K562 (cell line): Measurements from ENCODE around the gene CLDN24. TPM values are rescaled to one million over a fixed set of nuclear protein-coding genes. Genes with fewer than 3 reads are reported as not detected.

Source experiments
- ATAC-seq: fragments of 200-7000 bp; cut with Tn5 transposase; 3 replicates; pipeline ENCODE4 v1.9.1; 2020; ENCODE audit warnings: moderate library complexity
- BruUV-seq: library from RNA; stranded (reverse); fragments of 400-500 nt; replicated peaks from 2 replicates; lab custom pipeline; 2021; lab: Mats Ljungman, UMichigan
- CTCF ChIA-PET: fragments of 300-600 bp; formaldehyde crosslinking; extraction: SDS; loops from one replicate; lab custom pipeline; 2021; ENCODE audit warnings: low intra/inter-chr PET ratio; lab: Yijun Ruan, JAX
- POLR2A ChIA-PET: fragments of 300-600, 350-650 bp; sonication (Branson Sonifier 250); formaldehyde crosslinking; extraction: SDS; loops from one replicate; lab custom pipeline; 2021; ENCODE audit warnings: antibody characterized with exemption, inconsistent platforms; lab: Yijun Ruan, JAX
- DNase-seq, 4 experiments: peaks; one replicate each; pipeline versions ENCODE4 v3.0.0 to v3.0.0-alpha.2; 2011 to 2018; ENCODE audit warnings: low spot score in 3 of 4, mixed read lengths in 3 of 4; ENCODE audit errors: extremely low read depth in 1 of 4
- FAIRE-seq: peaks from 2 replicates; lab custom pipeline; 2011; peaks lifted over from hg19 to GRCh38; lab: Jason Lieb, UNC
- H2AFZ ChIP-seq: 2 replicates; pipeline ENCODE4 v1.6.0; 2011; ENCODE audit warnings: low read depth, low read length, control low read depth, inconsistent platforms
- H3K27ac ChIP-seq: fragments of 200-600 bp; 3 replicates; pipeline ENCODE4 v1.8.0; 2011; ENCODE audit warnings: low read depth, mild to moderate bottlenecking, control low read depth, inconsistent platforms, low read length, moderate library complexity, mixed read lengths; ENCODE audit errors: extremely low read depth
- H3K27me3 ChIP-seq, 2 experiments: fragments of 300-600 bp in 1 of 2; 2 replicates in 1 of 2; 3 replicates in 1 of 2; pipeline versions ENCODE4 v1.6.0 to v1.8.0; 2011; ENCODE audit warnings: inconsistent platforms in 2 of 2, low read length in 2 of 2, mild to moderate bottlenecking in 1 of 2, mixed read lengths in 1 of 2, moderate library complexity in 1 of 2; ENCODE audit not compliant: control insufficient read depth in 2 of 2, insufficient read depth in 2 of 2
- H3K36me3 ChIP-seq: fragments of 300-600 bp; 3 replicates; pipeline ENCODE4 v1.8.0; 2011; ENCODE audit warnings: mild to moderate bottlenecking, low read length, inconsistent platforms; ENCODE audit not compliant: control insufficient read depth, insufficient read depth
- H3K4me1 ChIP-seq, 2 experiments: fragments of 200-600 bp in 1 of 2; replicated peaks in 1 of 2; 2 replicates in 1 of 2; 3 replicates in 1 of 2; pipeline versions ENCODE4 v1.5.1 to v1.8.0; 2011; ENCODE audit warnings: inconsistent platforms in 2 of 2, low read length in 2 of 2, mild to moderate bottlenecking in 1 of 2, mixed read lengths in 1 of 2, moderate library complexity in 1 of 2; ENCODE audit not compliant: control insufficient read depth in 2 of 2, insufficient read depth in 2 of 2
- H3K4me2 ChIP-seq: 2 replicates; pipeline ENCODE4 v1.6.1; 2011; ENCODE audit warnings: low read length, control low read depth, inconsistent platforms, mixed read lengths; ENCODE audit not compliant: insufficient read depth
- H3K4me3 ChIP-seq: fragments of 200-600 bp; sonication (generic), shearing (Covaris generic); 2 replicates; pipeline ENCODE4 v1.5.1; 2016; ENCODE audit warnings: control low read depth, inconsistent platforms
- H3K79me2 ChIP-seq: fragments of 200-600 bp; 3 replicates; pipeline ENCODE4 v1.8.0; 2011; ENCODE audit warnings: low read length, inconsistent platforms; ENCODE audit not compliant: control insufficient read depth, insufficient read depth
- H3K9ac ChIP-seq, 2 experiments: 2 replicates each; pipeline versions ENCODE4 v1.6.0 to v1.6.1; 2011; ENCODE audit warnings: low read depth in 2 of 2, low read length in 2 of 2, control low read depth in 1 of 2, inconsistent platforms in 1 of 2, mild to moderate bottlenecking in 1 of 2, mixed read lengths in 1 of 2; ENCODE audit not compliant: insufficient read depth in 1 of 2
- H3K9me1 ChIP-seq: one replicate; pipeline ENCODE4 v1.6.0; 2011; ENCODE audit warnings: inconsistent platforms, mild to moderate bottlenecking, low read length, moderate library complexity; ENCODE audit not compliant: control insufficient read depth, insufficient read depth
- H3K9me3 ChIP-seq: replicated peaks from 2 replicates; pipeline ENCODE4 v1.5.1; 2011; ENCODE audit warnings: low read depth, low read length, inconsistent platforms; ENCODE audit not compliant: control insufficient read depth, insufficient read depth
- H4K20me1 ChIP-seq: replicated peaks from 2 replicates; pipeline ENCODE4 v1.6.1; 2011; ENCODE audit warnings: low read length, inconsistent platforms, mixed read lengths; ENCODE audit not compliant: control insufficient read depth, insufficient read depth
- CBFB ChIP-seq: sonication (generic); formaldehyde crosslinking; IDR thresholded peaks from 2 replicates; pipeline ENCODE4 v1.4.0; 2020; ENCODE audit warnings: mild to moderate bottlenecking, missing genetic modification reagents
- NR2C1 ChIP-seq, 2 experiments: fragments of 450-650 bp; IDR thresholded peaks; 2 replicates each; pipeline ENCODE4 v1.6.1; 2017; ENCODE audit warnings: mild to moderate bottlenecking in 2 of 2, antibody characterized with exemption in 1 of 2, inconsistent platforms in 1 of 2, missing compliant biosample characterization in 1 of 2, missing genetic modification characterization in 1 of 2
- POLR2B ChIP-seq: fragments of 450-650 bp; IDR thresholded peaks from 2 replicates; pipeline ENCODE4 v1.6.1; 2018; ENCODE audit warnings: low read depth; ENCODE audit not compliant: partially characterized antibody
- POLR2H ChIP-seq: IDR thresholded peaks from 2 replicates; pipeline ENCODE4 v1.6.1; 2016; ENCODE audit warnings: missing genetic modification characterization, low read depth, mild to moderate bottlenecking, control low read depth, missing compliant biosample characterization, moderate library complexity
- RBM25 ChIP-seq: fragments of 200-400 bp; formaldehyde crosslinking; IDR thresholded peaks from 2 replicates; pipeline ENCODE4 v1.6.1; 2018; ENCODE audit warnings: low read length, low read depth, moderate library complexity; ENCODE audit not compliant: severe bottlenecking
- TSC22D4 ChIP-seq: fragments of 450-650 bp; IDR thresholded peaks from 2 replicates; pipeline ENCODE4 v1.6.1; 2016; ENCODE audit warnings: missing genetic modification characterization, missing biosample characterization, control low read depth
- ZNF174 ChIP-seq: fragments of 250-450 bp; sonication (Bioruptor Pico); IDR thresholded peaks from 2 replicates; pipeline ENCODE4 v1.4.0; 2020; ENCODE audit warnings: mild to moderate bottlenecking
- ZNF507 ChIP-seq: conservative IDR thresholded peaks from 2 replicates; pipeline ENCODE4 v1.6.1; 2017; ENCODE audit warnings: missing genetic modification characterization, missing compliant biosample characterization
- ZNF655 ChIP-seq: fragments of 250-450 bp; sonication (Bioruptor Pico); IDR thresholded peaks from 2 replicates; pipeline ENCODE4 v1.5.0; 2021
- ZNF707 ChIP-seq: fragments of 250-450 bp; sonication (Bioruptor Pico); conservative IDR thresholded peaks from 2 replicates; pipeline ENCODE4 v1.8.0; 2022; ENCODE audit warnings: inconsistent platforms, mild to moderate bottlenecking, moderate library complexity
- WGBS: fragments of 100-300 bp; shearing (Covaris generic); methylation state at CpG from one replicate; pipeline ENCODE4 v1.1.6; 2016; ENCODE audit warnings: low coverage, mixed read lengths; ENCODE audit not compliant: insufficient coverage; ENCODE audit errors: missing lambda C conversion rate; 5-methylcytosine and 5-hydroxymethylcytosine counted together
- in situ Hi-C: fragments of 300-500 bp; cut with MboI; formaldehyde crosslinking; loops from 4 replicates; pipeline ENCODE4 v1.15.0; 2018; ENCODE audit warnings: inconsistent platforms, mixed read lengths
- intact Hi-C: fragments of 100-400 bp; cut with micrococcal nuclease; formaldehyde crosslinking; loops from 2 replicates; pipeline ENCODE4 v1.14.2; 2022
- polyA plus RNA-seq, 8 experiments: library from polyadenylated mRNA; depleted of rRNA in 4 of 8; stranded (reverse) in 5 of 8; unstranded in 3 of 8; fragments of >200 nt; fragmentation: Nextera tagmentation in 2 of 8; fragmentation: Illumina TruSeq in 1 of 8; extraction: Ambion mirVana in 2 of 8; extraction: Trizol in 1 of 8; gene quantifications; 2 replicates each; pipeline versions ENCODE4 v1.2.1 to v1.2.3, GENCODE V29; 2011 to 2014; ENCODE audit warnings: inconsistent platforms in 1 of 8, missing spikeins in 1 of 8
- total RNA-seq, 7 experiments: library from RNA; depleted of rRNA in 6 of 7; stranded (reverse); fragments of >200 nt in 6 of 7; fragmentation: Illumina TruSeq in 2 of 7; extraction: Trizol in 2 of 7; gene quantifications; 2 replicates each; pipeline versions ENCODE4 v1.2.1 to v1.2.3, GENCODE V29; 2011 to 2021; ENCODE audit warnings: low replicate concordance in 1 of 7

The CLDN24 gene
- total and polyA plus RNA-seq, 9 of the 15 experiments (the other 6 are each of a cell fraction or from before 2014, with no cell fraction given): not detected

DNA sequence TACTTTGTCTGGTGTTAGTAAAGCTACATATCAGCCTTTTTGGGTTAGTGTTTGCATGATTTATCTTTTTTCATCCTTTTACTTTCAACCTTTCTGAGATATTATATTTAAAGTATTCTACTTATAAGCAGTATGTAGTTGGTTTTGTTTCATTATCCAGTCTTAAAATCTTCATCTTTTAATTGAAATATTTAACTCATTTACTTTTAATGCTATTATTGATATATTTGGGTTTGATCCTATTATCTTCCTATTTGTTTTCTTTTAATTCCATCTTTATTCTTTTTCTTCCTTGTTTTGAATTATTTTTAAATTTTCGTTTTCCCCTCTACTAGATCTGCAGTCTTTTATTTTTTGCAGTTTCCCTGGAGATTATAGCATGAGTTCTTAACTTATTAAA is 46.1 kb downstream of the CLDN24 start (continued):
- TF ChIP-seq ZNF707 (CRISPR knock-in tag) (no peak), TSC22D4 (tag) (no peak), ZNF507 (tag) (peak; percentile 95), RBM25 (peak; percentile 19), NR2C1 (IDR thresholded peaks at IDR 0.05) (no peak), NR2C1 (tag; IDR thresholded peaks at IDR 0.05) (no peak)

- Histone ChIP-seq H2AFZ (no peak overlapping the region), H3K4me1 (no peaks in the 10 kb centered on the region), H3K36me3 (peaks cover 36% of the 10 kb centered on the region; the same call in 2 of the 3 replicates), H3K4me2 (no peak overlapping the region)
- intact Hi-C loops: no loop called here
- no peak for TF ChIP-seq ZNF174 (CRISPR knock-in tag)
- no peak for TF ChIP-seq POLR2H (tag)
- TF ChIP-seq POLR2B: no peak
- no peak for TF ChIP-seq CBFB (CRISPR knock-in tag)
- TF ChIP-seq ZNF655 (CRISPR knock-in tag): no peak
- TF ChIP-seq, all 486 proteins: peak for 0
- Histone ChIP-seq H3K9me3 (peaks cover 7% of the 10 kb centered on the region; the same call in 1 of the 2 replicates), H3K27ac (no peak overlapping the region), H3K79me2 (no peaks in the 10 kb centered on the region), H3K9me1 (no peaks in the 10 kb centered on the region), H4K20me1 (no peaks in the 10 kb centered on the region), H3K9ac (no peak overlapping the region), H3K4me3 (no peak overlapping the region), H3K27me3 (no peaks in the 10 kb centered on the region)
- ChIA-PET CTCF (no interaction called here), POLR2A (no interaction called here)
- DNase-seq (no peak), FAIRE-seq (no peak), ATAC-seq (no peak)
- no TSS peak for BruUV-seq
- WGBS: 70% methylated on average over 3 of the region's 3 CpGs
- in situ Hi-C loops: loop anchor here (10.0 to 25.0 kb wide), 2 partner anchors 132 to 810 kb away; no protein-coding TSS in a partner anchor
These were observed 49.8 kb downstream of the CLDN24 start for GRCh38 chr4:183272384-183272783.

Other genes with a start within 250 kb of the CLDN24 start
- 19.3 and 21.1 TPM in 2 replicates for gene WWC2, start 223.2 kb downstream of the CLDN24 start, total RNA-seq (2014; rRNA removed)
- gene WWC2, start 223.2 kb downstream of the CLDN24 start, total RNA-seq (2014; rRNA removed; fragmentation: Illumina TruSeq; extraction: Trizol): 21.6 and 25.9 TPM in 2 replicates
- gene WWC2, start 223.2 kb downstream of the CLDN24 start, total RNA-seq (2015; rRNA removed; fragmentation: Illumina TruSeq; extraction: Trizol): 23.8 and 25.5 TPM in 2 replicates
- 36.8 and 39.4 TPM in 2 replicates for gene WWC2, start 223.2 kb downstream of the CLDN24 start, total RNA-seq (2021)
- 3.7 and 11.8 TPM in 2 replicates for gene WWC2, start 223.2 kb downstream of the CLDN24 start, polyA plus RNA-seq (2011; rRNA removed)
- gene WWC2, start 223.2 kb downstream of the CLDN24 start, polyA plus RNA-seq (2014; fragmentation: Illumina TruSeq; extraction: Trizol): 18.9 and 19.6 TPM in 2 replicates
- 1 to 10 TPM; 3.9 to 5.6 TPM for gene WWC2, start 223.2 kb downstream of the CLDN24 start, polyA plus RNA-seq (2014; fragmentation: Nextera tagmentation; extraction: Ambion mirVana)
- 13.1 and 13.6 TPM in 2 replicates for gene WWC2, start 223.2 kb downstream of the CLDN24 start, polyA plus RNA-seq (2014; rRNA removed)
- gene CLDN22, start 2.1 kb downstream of the CLDN24 start, total RNA-seq (2014; rRNA removed): not detected in 2 replicates
- gene CLDN22, start 2.1 kb downstream of the CLDN24 start, total RNA-seq (2014; rRNA removed; fragmentation: Illumina TruSeq; extraction: Trizol): not detected in 2 replicates
- not detected in 2 replicates for gene CLDN22, start 2.1 kb downstream of the CLDN24 start, total RNA-seq (2015; rRNA removed; fragmentation: Illumina TruSeq; extraction: Trizol)
- not detected in 2 replicates for gene CLDN22, start 2.1 kb downstream of the CLDN24 start, total RNA-seq (2021)
- gene CLDN22, start 2.1 kb downstream of the CLDN24 start, polyA plus RNA-seq (2011; rRNA removed): not detected in 2 replicates
- gene CLDN22, start 2.1 kb downstream of the CLDN24 start, polyA plus RNA-seq (2014; fragmentation: Illumina TruSeq; extraction: Trizol): not detected in 2 replicates
- under 1 TPM in 1 of 2 experiments, not detected in 1; 0.21 TPM for gene CLDN22, start 2.1 kb downstream of the CLDN24 start, polyA plus RNA-seq (2014; fragmentation: Nextera tagmentation; extraction: Ambion mirVana)
- 0.11 TPM in 1 of 2 replicates, not detected in the other for gene CLDN22, start 2.1 kb downstream of the CLDN24 start, polyA plus RNA-seq (2014; rRNA removed)
- gene CDKN2AIP, start 122.2 kb upstream of the CLDN24 start, total RNA-seq (2014; rRNA removed): 18.0 and 21.5 TPM in 2 replicates
- gene CDKN2AIP, start 122.2 kb upstream of the CLDN24 start, total RNA-seq (2014; rRNA removed; fragmentation: Illumina TruSeq; extraction: Trizol): 21.2 and 21.7 TPM in 2 replicates
- gene CDKN2AIP, start 122.2 kb upstream of the CLDN24 start, total RNA-seq (2015; rRNA removed; fragmentation: Illumina TruSeq; extraction: Trizol): 19.5 and 19.8 TPM in 2 replicates
- gene CDKN2AIP, start 122.2 kb upstream of the CLDN24 start, total RNA-seq (2021): 20.3 and 20.9 TPM in 2 replicates
- gene CDKN2AIP, start 122.2 kb upstream of the CLDN24 start, polyA plus RNA-seq (2011; rRNA removed): 21.4 and 22.0 TPM in 2 replicates
- 17.7 and 18.8 TPM in 2 replicates for gene CDKN2AIP, start 122.2 kb upstream of the CLDN24 start, polyA plus RNA-seq (2014; fragmentation: Illumina TruSeq; extraction: Trizol)
- gene CDKN2AIP, start 122.2 kb upstream of the CLDN24 start, polyA plus RNA-seq (2014; fragmentation: Nextera tagmentation; extraction: Ambion mirVana): 1 to 10 TPM; 5.9 to 7.7 TPM
- gene CDKN2AIP, start 122.2 kb upstream of the CLDN24 start, polyA plus RNA-seq (2014; rRNA removed): 19.7 and 20.3 TPM in 2 replicates
- 12.4 and 12.5 TPM in 2 replicates for gene ING2, start 182.6 kb upstream of the CLDN24 start, total RNA-seq (2014; rRNA removed)
- gene ING2, start 182.6 kb upstream of the CLDN24 start, total RNA-seq (2014; rRNA removed; fragmentation: Illumina TruSeq; extraction: Trizol): 13.8 and 15.1 TPM in 2 replicates
- gene ING2, start 182.6 kb upstream of the CLDN24 start, total RNA-seq (2015; rRNA removed; fragmentation: Illumina TruSeq; extraction: Trizol): 16.9 and 17.5 TPM in 2 replicates
- gene ING2, start 182.6 kb upstream of the CLDN24 start, total RNA-seq (2021): 8.7 and 10.0 TPM in 2 replicates
- gene ING2, start 182.6 kb upstream of the CLDN24 start, polyA plus RNA-seq (2011; rRNA removed): 8.3 and 9.5 TPM in 2 replicates
- 18.0 and 21.4 TPM in 2 replicates for gene ING2, start 182.6 kb upstream of the CLDN24 start, polyA plus RNA-seq (2014; fragmentation: Illumina TruSeq; extraction: Trizol)
- gene ING2, start 182.6 kb upstream of the CLDN24 start, polyA plus RNA-seq (2014; fragmentation: Nextera tagmentation; extraction: Ambion mirVana): 1 to 10 TPM; 2.9 to 4.2 TPM
- 12.5 and 18.6 TPM in 2 replicates for gene ING2, start 182.6 kb upstream of the CLDN24 start, polyA plus RNA-seq (2014; rRNA removed)